Naive thymus-derived CD4-positive, alpha-beta T cell (primary cell): Measurements from ENCODE around the gene FN1. TPM values are rescaled to one million over a fixed set of nuclear protein-coding genes. Genes with fewer than 3 reads are reported as not detected.

Experiments
- ATAC-seq: fragments of 150-1000 bp; cut with Tn5 transposase; 2 replicates; pipeline ENCODE4 v1.10.0; 2021; ENCODE audit warnings: mild to moderate bottlenecking, moderate library complexity
- CTCF ChIA-PET: fragments of 350-600 bp; sonication (Branson Sonifier 250); formaldehyde crosslinking; loops from one replicate; lab custom pipeline; 2021; ENCODE audit warnings: antibody characterized with exemption; lab: Charles Lee
- POLR2A ChIA-PET: fragments of 350-600 bp; sonication (Branson Sonifier 250); formaldehyde crosslinking; loops from one replicate; lab custom pipeline; 2021; ENCODE audit warnings: antibody characterized with exemption, inconsistent platforms; lab: Charles Lee
- DNase-seq, 9 donors: peaks; one replicate each; pipeline versions ENCODE4 v3.0.0 to v3.0.0-alpha.2; 2020 to 2022; ENCODE audit warnings: mixed read lengths in 1 of 9
- H3K27ac ChIP-seq: one replicate; pipeline ENCODE4 v1.7.0; 2013; ENCODE audit warnings: mild to moderate bottlenecking, low read depth, low read length, moderate library complexity
- H3K27me3 ChIP-seq, 2 donors: one replicate each; pipeline ENCODE4 v1.7.0; 2013; ENCODE audit warnings: low read length in 2 of 2, mild to moderate bottlenecking in 2 of 2, moderate library complexity in 2 of 2; ENCODE audit not compliant: control insufficient read depth in 2 of 2, insufficient read depth in 2 of 2
- H3K36me3 ChIP-seq, 3 experiments: 1 replicate in 2 of 3; 2 replicates in 1 of 3; pipeline ENCODE4 v1.7.0; 2013; ENCODE audit warnings: low read length in 3 of 3, mild to moderate bottlenecking in 3 of 3, moderate library complexity in 1 of 3; ENCODE audit not compliant: insufficient read depth in 3 of 3, control insufficient read depth in 2 of 3
- H3K4me1 ChIP-seq, 2 donors: one replicate each; pipeline ENCODE4 v1.7.0; 2013; ENCODE audit warnings: low read length in 2 of 2, mild to moderate bottlenecking in 2 of 2, moderate library complexity in 1 of 2; ENCODE audit not compliant: control insufficient read depth in 2 of 2, insufficient read depth in 2 of 2
- H3K4me3 ChIP-seq: 2 replicates; pipeline ENCODE4 v1.7.0; 2013; ENCODE audit warnings: mild to moderate bottlenecking, low read length
- H3K9me3 ChIP-seq, 3 experiments: 1 replicate in 2 of 3; 2 replicates in 1 of 3; pipeline ENCODE4 v1.7.0; 2013; ENCODE audit warnings: low read length in 3 of 3; ENCODE audit not compliant: control insufficient read depth in 2 of 3
- H3K27ac Mint-ChIP-seq, 9 donors: one replicate each; pipeline ENCODE4 v1.8.0; 2020 to 2022; ENCODE audit warnings: mixed read lengths in 9 of 9, mild to moderate bottlenecking in 8 of 9, moderate library complexity in 5 of 9, inconsistent platforms in 2 of 9
- H3K27me3 Mint-ChIP-seq, 5 donors: one replicate each; pipeline ENCODE4 v1.8.0; 2021 to 2022; ENCODE audit warnings: mixed read lengths in 5 of 5, mild to moderate bottlenecking in 1 of 5
- H3K36me3 Mint-ChIP-seq, 5 donors: one replicate each; pipeline ENCODE4 v1.8.0; 2020 to 2022; ENCODE audit warnings: mixed read lengths in 5 of 5, mild to moderate bottlenecking in 3 of 5, inconsistent platforms in 1 of 5
- H3K4me1 Mint-ChIP-seq, 7 donors: one replicate each; pipeline ENCODE4 v1.8.0; 2020 to 2022; ENCODE audit warnings: mixed read lengths in 7 of 7, mild to moderate bottlenecking in 3 of 7, inconsistent platforms in 1 of 7
- H3K4me3 Mint-ChIP-seq, 10 donors: one replicate each; pipeline ENCODE4 v1.8.0; 2020 to 2022; ENCODE audit warnings: mild to moderate bottlenecking in 10 of 10, mixed read lengths in 10 of 10, moderate library complexity in 6 of 10, inconsistent platforms in 2 of 10
- H3K9me3 Mint-ChIP-seq, 11 donors: one replicate each; pipeline ENCODE4 v1.8.0; 2020 to 2022; ENCODE audit warnings: mixed read lengths in 11 of 11, mild to moderate bottlenecking in 4 of 11, inconsistent platforms in 1 of 11, moderate library complexity in 1 of 11
- intact Hi-C, 2 donors: fragments of 100-400 bp; cut with micrococcal nuclease; formaldehyde crosslinking; loops; one replicate each; pipeline ENCODE4 v1.15.1; 2023
- polyA plus RNA-seq, 2 donors: library from polyadenylated mRNA; unstranded; fragments of 300-500 nt; fragmentation: Illumina TruSeq; gene quantifications; one replicate each; pipeline ENCODE4 v1.2.3, GENCODE V29; 2021
- total RNA-seq, 6 experiments: library from RNA in 5 of 6; stranded (reverse) in 5 of 6; gene quantifications; 1 replicate in 5 of 6; 2 replicates in 1 of 6; pipeline ENCODE4 v1.2.3 and lab custom pipeline; 2021 to 2026

Gene FN1
- total and polyA plus RNA-seq, 7 experiments from 2014 or later: 0.13 to 2.2 (median 0.68) TPM

- Histone ChIP-seq H3K9me3 (no peaks in the 10 kb centered on the region), H3K36me3 (no peaks in the 10 kb centered on the region), H3K27me3 (no peaks in the 10 kb centered on the region), H3K4me1 (no peaks in the 10 kb centered on the region), H3K4me3 (no peak overlapping the region), H3K27ac (no peak overlapping the region)
- Mint-ChIP-seq H3K36me3 (no peaks in the 10 kb centered on the region), H3K27ac (peak overlapping the region in 1 of 9 donors; percentile 36), H3K4me3 (no peak overlapping the region), H3K9me3 (no peaks in the 10 kb centered on the region), H3K4me1 (no peaks in the 10 kb centered on the region), H3K27me3 (peaks cover 6 to 22% (median 8%) of the 10 kb centered on the region in 5 donors)
- ChIA-PET CTCF (no interaction called here), POLR2A (no interaction called here)
- intact Hi-C loops: no loop called here
- no peak for DNase-seq
- no peak for ATAC-seq
These were observed 43.1 kb downstream of the FN1 start for GRCh38 chr2:215392687-215393270.

GRCh38 chr2:215392164-215392563, 43.7 kb downstream of the FN1 start:
- Histone ChIP-seq H3K36me3 (no peaks in the 10 kb centered on the region), H3K9me3 (no peaks in the 10 kb centered on the region), H3K4me3 (no peak overlapping the region), H3K27me3 (no peaks in the 10 kb centered on the region), H3K4me1 (no peaks in the 10 kb centered on the region), H3K27ac (no peak overlapping the region)
- no peaks in the 10 kb centered on the region for H3K36me3 Mint-ChIP-seq
- no peaks in the 10 kb centered on the region for H3K9me3 Mint-ChIP-seq
- DNase-seq (no peak), ATAC-seq (no peak)
- ChIA-PET POLR2A (no interaction called here), CTCF (no interaction called here)
- intact Hi-C loops: no loop called here
- H3K27me3 Mint-ChIP-seq: peaks cover 3 to 22% (median 6%) of the 10 kb centered on the region in 5 donors
- no peak overlapping the region for H3K27ac Mint-ChIP-seq
- no peak overlapping the region for H3K4me3 Mint-ChIP-seq
- no peaks in the 10 kb centered on the region for H3K4me1 Mint-ChIP-seq

GRCh38 chr2:215391531-215391930, 44.3 kb downstream of the FN1 start:
- no peaks in the 10 kb centered on the region for H3K4me1 Mint-ChIP-seq
- Histone ChIP-seq H3K27ac (no peak overlapping the region), H3K27me3 (no peaks in the 10 kb centered on the region), H3K4me1 (no peaks in the 10 kb centered on the region), H3K9me3 (no peaks in the 10 kb centered on the region), H3K4me3 (no peak overlapping the region), H3K36me3 (no peaks in the 10 kb centered on the region)
- no peaks in the 10 kb centered on the region for H3K36me3 Mint-ChIP-seq
- no peak overlapping the region for H3K27ac Mint-ChIP-seq
- no peak overlapping the region for H3K4me3 Mint-ChIP-seq
- ChIA-PET POLR2A (no interaction called here), CTCF (interaction anchor here (0.6 kb wide), 1 partner anchor 14 kb away, joined by 3 read pairs; no protein-coding TSS in a partner anchor)
- H3K9me3 Mint-ChIP-seq: no peaks in the 10 kb centered on the region
- intact Hi-C loops: no loop called here
- DNase-seq: no peak
- no peak for ATAC-seq
- H3K27me3 Mint-ChIP-seq: peaks cover 3 to 22% (median 6%) of the 10 kb centered on the region in 5 donors

GRCh38 chr2:215390550-215390913, 45.3 kb downstream of the FN1 start:
- DNase-seq (no peak), ATAC-seq (no peak)
- H3K4me1 ChIP-seq: no peaks in the 10 kb centered on the region
- H3K4me3 Mint-ChIP-seq: no peak overlapping the region
- intact Hi-C loops: no loop called here
- H3K36me3 ChIP-seq: no peaks in the 10 kb centered on the region
- H3K36me3 Mint-ChIP-seq: no peaks in the 10 kb centered on the region
- no peak overlapping the region for H3K27ac ChIP-seq
- H3K27me3 Mint-ChIP-seq: peaks cover 2 to 19% (median 6%) of the 10 kb centered on the region in 5 donors
- CTCF ChIA-PET: no interaction called here
- H3K27me3 ChIP-seq: no peaks in the 10 kb centered on the region
- H3K4me3 ChIP-seq: no peak overlapping the region
- H3K9me3 ChIP-seq: no peaks in the 10 kb centered on the region
- no peaks in the 10 kb centered on the region for H3K4me1 Mint-ChIP-seq
- H3K9me3 Mint-ChIP-seq: no peaks in the 10 kb centered on the region
- POLR2A ChIA-PET: no interaction called here
- H3K27ac Mint-ChIP-seq: no peak overlapping the region

GRCh38 chr2:215388002-215388728, 47.7 kb downstream of the FN1 start:
- ATAC-seq (no peak), DNase-seq (no peak)
- H3K4me1 ChIP-seq: no peaks in the 10 kb centered on the region
- Mint-ChIP-seq H3K9me3 (no peaks in the 10 kb centered on the region), H3K4me1 (no peaks in the 10 kb centered on the region), H3K27me3 (peaks cover 0 to 10% (median 0%) of the 10 kb centered on the region in 5 donors), H3K36me3 (no peaks in the 10 kb centered on the region), H3K27ac (no peak overlapping the region), H3K4me3 (no peak overlapping the region)
- POLR2A ChIA-PET: no interaction called here
- H3K27me3 ChIP-seq: no peaks in the 10 kb centered on the region
- intact Hi-C loops: no loop called here
- CTCF ChIA-PET: no interaction called here
- H3K27ac ChIP-seq: no peak overlapping the region
- H3K4me3 ChIP-seq: no peak overlapping the region
- H3K36me3 ChIP-seq: no peaks in the 10 kb centered on the region
- no peaks in the 10 kb centered on the region for H3K9me3 ChIP-seq

- intact Hi-C loops: no loop called here
- no peak overlapping the region for H3K4me3 Mint-ChIP-seq
- CTCF ChIA-PET: interaction anchor here (1.0 kb wide), 1 partner anchor 510 kb away, joined by 8 read pairs; no protein-coding TSS in a partner anchor
- no peaks in the 10 kb centered on the region for H3K4me1 ChIP-seq
- no peak for ATAC-seq
- no peak overlapping the region for H3K27ac ChIP-seq
- H3K36me3 Mint-ChIP-seq: peaks cover 0 to 4% (median 0%) of the 10 kb centered on the region in 5 donors
- no peak overlapping the region for H3K27ac Mint-ChIP-seq
- H3K9me3 ChIP-seq: no peaks in the 10 kb centered on the region
- H3K4me3 ChIP-seq: no peak overlapping the region
- peaks cover 0 to 6% (median 0%) of the 10 kb centered on the region in 5 donors for H3K27me3 Mint-ChIP-seq
- H3K4me1 Mint-ChIP-seq: no peaks in the 10 kb centered on the region
- H3K9me3 Mint-ChIP-seq: no peaks in the 10 kb centered on the region
- no peak for DNase-seq
- POLR2A ChIA-PET: no interaction called here
- no peaks in the 10 kb centered on the region for H3K36me3 ChIP-seq
- no peaks in the 10 kb centered on the region for H3K27me3 ChIP-seq
These were observed 49.3 kb downstream of the FN1 start for GRCh38 chr2:215386566-215386965.

- Histone ChIP-seq H3K4me3 (no peak overlapping the region), H3K9me3 (no peaks in the 10 kb centered on the region), H3K4me1 (no peaks in the 10 kb centered on the region), H3K27ac (no peak overlapping the region), H3K27me3 (no peaks in the 10 kb centered on the region), H3K36me3 (no peaks in the 10 kb centered on the region)
- ATAC-seq: no peak
- H3K9me3 Mint-ChIP-seq: no peaks in the 10 kb centered on the region
- H3K4me3 Mint-ChIP-seq: no peak overlapping the region
- POLR2A ChIA-PET: no interaction called here
- H3K27me3 Mint-ChIP-seq: no peaks in the 10 kb centered on the region
- DNase-seq: no peak
- no peak overlapping the region for H3K27ac Mint-ChIP-seq
- intact Hi-C loops: no loop called here
- peaks cover 0 to 4% (median 0%) of the 10 kb centered on the region in 5 donors for H3K36me3 Mint-ChIP-seq
- H3K4me1 Mint-ChIP-seq: no peaks in the 10 kb centered on the region
- CTCF ChIA-PET: no interaction called here
These were observed 51.2 kb downstream of the FN1 start for GRCh38 chr2:215384710-215385109.
